Activated T-cell treated with anti-CD3 and anti-CD28 coated beads for 4 hours (primary cell): ENCODE measurements around the gene RGCC.
"Not testable (repeated sequence)": the region's sequence is repeated elsewhere in the genome, so short reads cannot be mapped to it uniquely, and the experiment has no call there.

Experiments
- DNase-seq: peaks from one replicate; pipeline ENCODE4 v3.0.0-alpha.2; 2020

Gene RGCC

GRCh38 chr13:41492432-41493260 is 35.3 kb downstream of the RGCC start:
- DNase-seq = no peak

- DNase-seq = no peak
Measured at GRCh38 chr13:41494202-41494601, 36.9 kb downstream of the RGCC start.

- DNase-seq = no peak
Measured at GRCh38 chr13:41495044-41495443, 37.7 kb downstream of the RGCC start.

- no peak for DNase-seq
Measured at GRCh38 chr13:41496420-41497234, 39.3 kb downstream of the RGCC start.

- DNase-seq = no peak
Measured at GRCh38 chr13:41497436-41497835, 40.1 kb downstream of the RGCC start.

GRCh38 chr13:41499452-41499851 is 42.1 kb downstream of the RGCC start:
- DNase-seq = no peak

GRCh38 chr13:41500511-41500910 is 43.2 kb downstream of the RGCC start:
- no peak for DNase-seq

GRCh38 chr13:41501281-41501680 is 43.9 kb downstream of the RGCC start:
- no peak for DNase-seq

GRCh38 chr13:41502031-41502430 is 44.7 kb downstream of the RGCC start:
- no peak for DNase-seq

GRCh38 chr13:41502673-41503072 is 45.3 kb downstream of the RGCC start:
- DNase-seq = no peak

GRCh38 chr13:41503356-41503755 is 46.0 kb downstream of the RGCC start:
- no peak for DNase-seq

- not testable (repeated sequence) for DNase-seq
Measured at GRCh38 chr13:41504657-41505056, 47.3 kb downstream of the RGCC start.

- DNase-seq = no peak
Measured at GRCh38 chr13:41505209-41505835, 48.0 kb downstream of the RGCC start.

GRCh38 chr13:41506312-41506711 is 49.0 kb downstream of the RGCC start:
- DNase-seq = no peak

GRCh38 chr13:41509971-41510370 is 52.6 kb downstream of the RGCC start:
- DNase-seq = no peak

- no peak for DNase-seq
Measured at GRCh38 chr13:41511827-41512226, 54.5 kb downstream of the RGCC start.

GRCh38 chr13:41512441-41512840 is 55.1 kb downstream of the RGCC start:
- no peak for DNase-seq

GRCh38 chr13:41513600-41513999 is 56.2 kb downstream of the RGCC start:
- DNase-seq = no peak

GRCh38 chr13:41514853-41515395 is 57.6 kb downstream of the RGCC start:
- DNase-seq = no peak

- DNase-seq = no peak
Measured at GRCh38 chr13:41515491-41516139, 58.3 kb downstream of the RGCC start.

GRCh38 chr13:41516166-41516565 is 58.8 kb downstream of the RGCC start:
- DNase-seq = no peak

GRCh38 chr13:41516760-41517159 is 59.4 kb downstream of the RGCC start:
- no peak for DNase-seq
